Activated CD8-positive, alpha-beta T cell treated with anti-CD3 and anti-CD28 coated beads for 36 hours (primary cell): ENCODE results near the gene SELENOH. TPM values are rescaled to one million over a fixed set of nuclear protein-coding genes. Genes with fewer than 3 reads are reported as not detected.

Source experiments
- ATAC-seq: fragments of 200-7000 bp; cut with Tn5 transposase; one replicate; pipeline ENCODE4 v1.10.0; 2021; ENCODE audit warnings: mild to moderate bottlenecking, moderate library complexity
- CTCF ChIA-PET: fragments of 350-600 bp; sonication (Branson Sonifier 250); formaldehyde crosslinking; loops from one replicate; lab custom pipeline; 2021; ENCODE audit warnings: antibody characterized with exemption; lab: Charles Lee
- POLR2A ChIA-PET: fragments of 350-600 bp; sonication (Branson Sonifier 250); formaldehyde crosslinking; loops from one replicate; lab custom pipeline; 2021; ENCODE audit warnings: antibody characterized with exemption; lab: Charles Lee
- DNase-seq: peaks from one replicate; pipeline ENCODE4 v3.0.0-alpha.2; 2020
- H3K27ac Mint-ChIP-seq: one replicate; pipeline ENCODE4 v1.8.0; 2021; ENCODE audit warnings: mild to moderate bottlenecking, mixed read lengths
- H3K27me3 Mint-ChIP-seq: one replicate; pipeline ENCODE4 v1.8.0; 2021; ENCODE audit warnings: mixed read lengths
- H3K36me3 Mint-ChIP-seq: one replicate; pipeline ENCODE4 v1.8.0; 2021; ENCODE audit warnings: low read depth, mixed read lengths
- H3K4me1 Mint-ChIP-seq: one replicate; pipeline ENCODE4 v1.8.0; 2021; ENCODE audit warnings: low read depth, mixed read lengths
- H3K4me3 Mint-ChIP-seq: one replicate; pipeline ENCODE4 v1.8.0; 2021; ENCODE audit warnings: mild to moderate bottlenecking, moderate library complexity, mixed read lengths
- H3K9me3 Mint-ChIP-seq: one replicate; pipeline ENCODE4 v1.8.0; 2021; ENCODE audit warnings: mixed read lengths
- CTCF ChIP-seq: fragments of 200-600 bp; IDR thresholded peaks from one replicate; pipeline ENCODE4 v1.8.0; 2022; ENCODE audit warnings: antibody characterized with exemption, mild to moderate bottlenecking
- intact Hi-C: fragments of 100-400 bp; cut with micrococcal nuclease; formaldehyde crosslinking; loops from one replicate; pipeline ENCODE4 v1.10.0; 2022
- total RNA-seq, 2 experiments: library from RNA; stranded (reverse); gene quantifications; one replicate each; pipeline ENCODE4 v1.2.3, GENCODE V29; 2021

Gene SELENOH
- total RNA-seq, 2 experiments from 2014 or later, result 257 to 265 TPM

GRCh38 chr11:57792870-57793269 is 51.6 kb downstream of the SELENOH start:
- POLR2A ChIA-PET, result interaction anchor here (0.8 kb wide), 1 partner anchor 51 kb away, joined by 4 read pairs; the partner anchor contains the start of gene SELENOH
- Mint-ChIP-seq H3K4me3 (peak overlapping the region; percentile 54), H3K4me1 (peaks cover 36% of the 10 kb centered on the region), H3K9me3 (no peaks in the 10 kb centered on the region), H3K27me3 (no peaks in the 10 kb centered on the region), H3K36me3 (peaks cover 11% of the 10 kb centered on the region), H3K27ac (peak overlapping the region; percentile 95)
- intact Hi-C loops, result loop anchor here (2.0 kb wide), 1 partner anchor 50 kb away; no protein-coding TSS in a partner anchor
- CTCF ChIA-PET, result interaction anchor here (1.3 to 2.2 kb wide), 6 partner anchors 8 to 51 kb away, joined by 3 to 16 read pairs (median 3); partner anchors contain the start of genes BTBD18 and SELENOH
- no peak for TF ChIP-seq CTCF
- ATAC-seq, result no peak
- no peak for DNase-seq

Other genes with a start within 250 kb of the SELENOH start
- gene SLC43A1, start 225.8 kb upstream of the SELENOH start, total RNA-seq, result 10 to 100 TPM; 32.1 to 34.0 TPM
- 10 to 100 TPM; 75.2 to 84.2 TPM for gene TIMM10, start 210.7 kb upstream of the SELENOH start, total RNA-seq
- not detected for gene SMTNL1, start 203.9 kb upstream of the SELENOH start, total RNA-seq
- 100 to 1,000 TPM; 148 to 159 TPM for gene UBE2L6, start 173.8 kb upstream of the SELENOH start, total RNA-seq
- gene SERPING1, start 143.8 kb upstream of the SELENOH start, total RNA-seq, result not detected
- under 1 TPM; 0.43 to 0.54 TPM for gene YPEL4, start 91.6 kb upstream of the SELENOH start, total RNA-seq
- 10 to 100 TPM; 16.2 to 16.9 TPM for gene CLP1, start 83.7 kb upstream of the SELENOH start, total RNA-seq
- 10 to 100 TPM; 53.7 to 54.8 TPM for gene ZDHHC5, start 73.4 kb upstream of the SELENOH start, total RNA-seq
- gene MED19, start 29.3 kb upstream of the SELENOH start, total RNA-seq, result 10 to 100 TPM in 1 of 2 experiments, 1 to 10 TPM in 1; 9.1 to 10.3 TPM
- gene TMX2, start 28.9 kb upstream of the SELENOH start, total RNA-seq, result 10 to 100 TPM; 53.1 to 58.6 TPM
- not detected for gene BTBD18, start 10.3 kb downstream of the SELENOH start, total RNA-seq
- gene CTNND1, start 20.3 kb downstream of the SELENOH start, total RNA-seq, result 1 to 10 TPM; 7.3 to 7.9 TPM